Raji (cell line): ENCODE data around the gene HDAC4.

Experiments used
- POLR2A ChIP-seq: IDR thresholded peaks from 2 replicates; pipeline ENCODE4 v1.6.1; 2011; ENCODE audit warnings: low read depth, low read length, control low read depth; ENCODE audit not compliant: insufficient read depth

HDAC4 gene

DNA sequence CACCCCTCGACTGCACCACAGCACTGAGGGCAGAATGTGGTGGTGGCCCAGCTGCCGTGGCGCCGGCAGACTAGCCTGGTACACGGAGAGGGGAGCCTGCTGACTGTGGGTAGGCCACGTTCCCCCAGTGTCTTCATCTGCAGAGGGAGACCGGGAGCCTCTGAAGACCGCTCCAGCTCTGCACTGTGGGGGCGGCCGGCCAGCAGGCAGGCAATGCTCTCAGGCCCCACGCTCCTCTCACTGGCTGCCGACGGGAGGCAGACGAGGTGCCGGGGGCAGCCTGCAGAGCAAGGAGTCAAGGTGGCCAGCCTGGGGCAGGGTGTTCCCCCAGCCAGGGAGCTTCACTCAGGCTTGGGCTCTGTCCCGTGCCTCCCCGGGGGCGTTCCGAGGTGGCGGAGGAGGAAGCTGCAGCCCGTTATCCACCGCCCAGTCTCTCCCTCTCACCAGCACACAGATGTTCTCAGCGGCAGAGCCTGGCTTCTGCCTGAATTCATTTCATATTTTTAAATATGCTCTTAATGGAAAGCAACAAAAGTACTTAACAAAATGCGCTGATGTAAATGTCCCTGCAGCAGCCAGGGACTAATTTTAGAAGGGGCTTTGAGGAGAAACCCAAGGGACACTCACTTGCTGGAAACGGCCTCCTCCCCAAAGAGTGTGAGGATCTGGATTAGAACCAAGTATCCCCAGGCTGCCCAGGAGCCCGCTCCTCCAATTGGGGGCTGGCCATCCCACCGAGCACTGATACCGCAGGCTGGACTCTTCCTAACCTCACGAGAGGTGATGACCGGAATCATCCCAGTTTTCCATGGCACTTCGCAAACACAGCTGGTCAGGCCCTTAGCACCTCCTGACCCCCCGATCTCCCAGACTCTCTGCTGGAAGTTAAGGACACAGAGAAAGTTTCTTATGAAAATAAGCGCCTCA, 87.8 kb downstream of the HDAC4 start:
- no peak for TF ChIP-seq POLR2A

GRCh38 chr2:239312081-239312511, 88.7 kb downstream of the HDAC4 start:
- TF ChIP-seq POLR2A = no peak

GRCh38 chr2:239311132-239312040, 89.4 kb downstream of the HDAC4 start:
- no peak for TF ChIP-seq POLR2A

GRCh38 chr2:239310401-239311061, 90.3 kb downstream of the HDAC4 start:
- no peak for TF ChIP-seq POLR2A

GRCh38 chr2:239309398-239310245, 91.2 kb downstream of the HDAC4 start:
- TF ChIP-seq POLR2A = no peak

DNA sequence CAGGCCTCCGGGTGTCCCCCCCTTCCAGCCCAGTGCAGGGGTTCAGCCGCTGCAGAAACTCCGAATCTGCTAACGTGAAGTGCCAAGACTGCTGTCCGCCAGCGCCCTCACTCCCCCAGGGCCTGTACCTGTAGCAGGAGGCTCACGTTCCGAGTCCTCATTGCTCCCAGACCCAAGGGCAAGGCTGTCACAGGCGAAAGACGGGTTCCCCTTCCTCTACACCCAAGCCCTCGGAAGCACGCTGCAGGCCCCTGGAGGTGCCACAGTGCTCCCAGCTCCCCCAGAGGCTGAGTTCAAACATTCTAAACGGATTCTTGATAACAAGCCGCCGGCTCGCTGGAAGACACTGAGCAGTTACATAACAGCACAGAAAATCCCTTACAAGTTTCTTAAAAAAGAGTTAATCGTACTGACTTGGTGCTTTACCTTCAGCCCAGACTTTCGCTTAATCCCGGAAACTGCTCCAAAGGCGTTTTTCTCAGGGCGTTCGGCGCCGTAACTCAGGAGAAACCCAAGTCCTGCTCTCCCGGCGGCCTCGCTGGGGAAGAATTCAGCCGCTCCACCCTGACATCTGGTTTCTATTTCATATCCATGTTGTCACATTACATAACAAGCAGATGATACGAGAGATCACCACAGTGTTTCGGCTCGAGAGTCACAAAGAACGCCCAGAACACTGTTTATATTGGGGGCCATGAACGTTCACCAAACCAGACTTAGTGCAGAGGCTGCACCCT, 92.0 kb downstream of the HDAC4 start:
- no peak for TF ChIP-seq POLR2A

- no peak for TF ChIP-seq POLR2A
Measured at GRCh38 chr2:239307921-239308613, 92.8 kb downstream of the HDAC4 start.

- no peak for TF ChIP-seq POLR2A
Measured at GRCh38 chr2:239307221-239307569, 93.6 kb downstream of the HDAC4 start.

DNA sequence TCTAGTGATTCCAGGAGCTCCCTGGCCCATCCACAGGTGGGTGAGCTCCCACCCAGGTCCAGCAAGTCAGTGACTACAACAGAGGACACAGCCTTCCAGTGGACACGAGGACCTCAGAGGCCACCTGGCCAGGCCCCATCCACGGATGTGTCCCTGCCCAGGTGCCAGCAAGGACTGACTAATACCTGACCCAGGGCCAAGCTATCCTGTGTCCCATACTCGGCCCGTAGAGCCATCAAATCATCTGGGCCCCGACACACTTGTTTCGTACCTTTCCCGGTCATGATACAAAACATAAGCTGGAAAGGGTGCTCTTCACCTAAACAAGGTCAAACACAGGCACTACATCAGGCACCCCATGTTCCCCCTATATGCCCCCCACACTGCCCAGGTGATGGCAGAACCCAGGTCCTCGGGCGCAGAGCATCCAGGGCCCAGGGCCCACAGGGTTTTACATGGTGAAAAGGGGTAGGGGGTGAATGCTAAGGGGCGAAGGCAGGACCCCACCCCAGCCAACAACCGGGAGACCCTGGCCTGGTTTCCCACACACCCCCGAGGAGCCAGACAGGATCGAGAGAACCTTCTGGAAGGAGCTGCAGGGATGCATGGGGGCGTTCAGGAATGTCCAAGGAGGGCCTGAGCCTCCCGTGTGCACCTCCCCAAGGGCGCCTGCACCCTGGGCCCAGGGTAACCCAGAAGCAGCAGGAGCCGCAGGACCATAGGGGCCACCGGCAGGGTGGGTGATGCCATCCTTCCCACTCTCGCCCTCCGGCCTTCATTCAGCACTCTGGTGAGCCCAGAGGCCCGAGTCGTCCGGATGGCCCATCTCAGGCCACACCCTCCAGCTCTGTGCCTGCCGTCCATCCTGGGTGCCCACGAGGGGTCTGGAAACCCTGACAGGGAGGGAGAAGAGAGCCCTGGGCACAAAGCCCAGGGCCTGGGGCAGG, 94.3 kb downstream of the HDAC4 start:
- TF ChIP-seq POLR2A = no peak

GRCh38 chr2:239305771-239306170, 95.0 kb downstream of the HDAC4 start:
- TF ChIP-seq POLR2A = no peak

DNA sequence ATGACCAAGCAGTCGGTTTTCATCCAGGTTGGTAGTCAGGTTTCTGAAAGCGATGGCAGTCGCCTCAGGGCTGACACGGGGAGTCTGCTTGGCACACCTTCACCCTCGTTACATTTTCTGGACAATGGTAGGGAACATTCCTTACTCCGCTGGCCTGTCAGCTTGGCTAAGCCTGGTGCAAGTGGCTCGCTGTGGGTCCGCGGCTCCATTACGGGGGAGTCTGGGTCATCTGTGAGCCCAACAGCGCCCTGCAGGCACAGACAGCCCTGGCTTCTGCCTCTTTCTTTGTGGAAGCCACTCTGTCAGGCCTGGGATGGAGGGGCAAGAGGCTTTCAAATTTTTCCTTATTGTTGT, 95.6 kb downstream of the HDAC4 start:
- no peak for TF ChIP-seq POLR2A

- no peak for TF ChIP-seq POLR2A
Measured at GRCh38 chr2:239304533-239305221, 96.1 kb downstream of the HDAC4 start.
